ENCODE data around the gene SAXO2.
"Not testable (repeated sequence)": the region's sequence is repeated elsewhere in the genome, so short reads cannot be mapped to it uniquely, and the experiment has no call there.

SAXO2 gene

DNA sequence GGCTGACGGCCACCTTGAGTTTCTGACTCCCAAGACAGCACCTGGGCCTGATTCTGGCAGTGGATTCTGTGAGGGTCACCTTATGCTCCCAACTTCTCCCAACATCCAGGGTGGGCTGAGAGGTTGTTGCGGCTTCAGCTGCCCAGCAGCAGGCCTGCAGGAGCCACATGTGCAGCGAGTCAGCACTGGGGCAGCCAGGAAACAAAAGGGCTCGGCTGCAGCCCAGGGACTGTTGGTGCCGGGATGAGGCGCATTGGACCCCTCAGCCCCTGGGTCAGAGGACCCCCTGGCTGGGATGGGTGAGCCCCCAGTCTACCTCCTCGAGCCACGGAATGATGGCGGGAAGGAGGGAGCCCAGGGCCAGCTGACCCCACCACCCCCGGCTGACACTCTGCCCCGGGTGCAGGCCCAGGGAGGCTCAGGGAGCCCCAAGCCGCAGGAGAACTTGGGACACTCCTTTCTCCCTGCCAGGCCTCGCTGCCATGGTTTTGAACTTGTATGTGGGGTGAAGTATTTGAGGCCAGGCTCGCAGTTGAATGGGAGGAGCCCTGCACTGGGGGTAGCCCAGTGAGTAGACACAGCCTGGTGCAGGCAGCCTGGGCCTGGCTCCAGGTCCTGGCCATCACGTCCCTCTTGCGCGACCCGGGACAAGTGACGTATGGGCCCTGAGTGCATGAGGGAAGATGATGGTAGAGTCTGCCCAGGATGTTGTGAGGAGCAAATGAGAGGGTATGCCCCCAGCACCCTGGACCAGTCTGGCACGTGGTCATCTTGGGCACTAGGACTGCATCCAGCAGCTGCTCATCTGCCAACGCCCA lies 51.5 kb downstream of the SAXO2 start:
- DNase-seq (ENCODE audit: low read depth in 2 of 2), result not testable (repeated sequence)

DNA sequence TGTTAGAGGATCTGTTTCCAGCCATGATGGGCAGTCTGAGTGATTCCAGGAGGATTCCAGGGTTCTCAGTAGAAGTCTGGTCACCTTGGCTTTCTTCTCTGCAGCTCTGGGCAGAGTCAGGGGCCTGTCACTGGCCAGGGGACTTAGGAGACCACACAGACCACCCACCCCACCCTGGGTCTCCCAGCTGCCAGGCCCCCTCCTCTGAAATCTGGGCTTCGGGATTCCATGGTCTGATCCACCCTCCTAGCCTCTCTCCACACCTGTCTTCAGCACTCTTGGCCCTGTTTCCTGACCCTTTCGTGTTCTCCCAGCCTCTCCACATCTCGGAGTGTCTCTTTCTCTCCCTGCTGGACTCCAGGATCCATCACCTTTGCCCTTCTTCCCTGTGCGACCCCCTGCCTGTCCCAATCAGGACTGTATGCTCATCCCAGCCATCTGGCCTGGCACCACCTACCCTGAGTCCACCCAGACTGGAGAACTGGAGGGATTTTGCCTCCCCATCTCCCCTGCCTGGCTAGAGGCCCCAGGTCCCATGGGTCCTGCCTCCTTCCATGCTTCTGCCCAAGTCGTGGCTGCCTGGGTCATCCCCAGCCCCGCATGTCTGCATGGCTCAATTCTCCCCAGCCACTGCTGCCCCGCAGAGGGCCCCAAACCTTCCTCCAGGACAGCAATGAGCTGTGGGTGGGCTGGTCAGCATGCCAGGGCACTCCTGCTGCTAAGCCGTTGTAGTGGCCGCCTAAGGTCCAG lies 52.3 kb downstream of the SAXO2 start:
- no peak for DNase-seq (ENCODE audit: low read depth in 2 of 2)

DNA sequence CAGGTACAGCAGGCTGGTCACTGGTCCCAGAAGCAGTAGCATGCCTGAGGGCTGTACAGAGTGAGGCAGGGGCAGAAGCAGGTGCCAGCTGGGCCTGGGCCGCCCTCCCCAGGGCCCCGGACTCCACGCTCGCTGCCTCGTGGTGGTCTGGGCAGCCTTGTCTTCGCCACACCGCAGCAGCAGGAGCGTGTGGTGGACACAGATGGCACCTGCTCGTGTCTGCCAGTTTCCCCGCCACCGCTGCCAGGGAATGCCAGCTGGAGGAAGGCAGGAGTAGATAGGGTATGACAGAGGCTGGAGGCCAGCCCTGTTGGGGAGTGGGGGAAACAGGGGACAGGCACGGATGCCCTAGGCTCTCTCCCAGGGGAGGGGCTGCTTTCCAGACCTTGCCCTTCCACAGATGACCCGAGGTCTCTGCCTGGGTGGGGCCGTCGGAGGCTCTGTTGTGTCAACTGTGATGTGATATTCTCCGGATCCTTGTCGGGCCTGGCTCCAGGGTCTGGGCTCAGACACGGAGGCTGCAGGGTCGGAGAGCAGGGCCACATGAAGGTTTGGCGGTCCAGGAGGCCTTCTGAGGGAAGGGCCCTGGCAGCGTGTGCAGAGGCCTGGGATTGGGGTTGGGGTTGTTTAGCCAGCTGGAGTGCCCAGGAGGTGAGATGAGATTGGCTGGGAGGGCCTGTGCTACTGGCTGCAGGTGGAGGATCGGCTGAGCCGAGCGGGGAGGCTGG lies 53.1 kb downstream of the SAXO2 start:
- DNase-seq (ENCODE audit: low read depth in 2 of 2), result no peak

DNA sequence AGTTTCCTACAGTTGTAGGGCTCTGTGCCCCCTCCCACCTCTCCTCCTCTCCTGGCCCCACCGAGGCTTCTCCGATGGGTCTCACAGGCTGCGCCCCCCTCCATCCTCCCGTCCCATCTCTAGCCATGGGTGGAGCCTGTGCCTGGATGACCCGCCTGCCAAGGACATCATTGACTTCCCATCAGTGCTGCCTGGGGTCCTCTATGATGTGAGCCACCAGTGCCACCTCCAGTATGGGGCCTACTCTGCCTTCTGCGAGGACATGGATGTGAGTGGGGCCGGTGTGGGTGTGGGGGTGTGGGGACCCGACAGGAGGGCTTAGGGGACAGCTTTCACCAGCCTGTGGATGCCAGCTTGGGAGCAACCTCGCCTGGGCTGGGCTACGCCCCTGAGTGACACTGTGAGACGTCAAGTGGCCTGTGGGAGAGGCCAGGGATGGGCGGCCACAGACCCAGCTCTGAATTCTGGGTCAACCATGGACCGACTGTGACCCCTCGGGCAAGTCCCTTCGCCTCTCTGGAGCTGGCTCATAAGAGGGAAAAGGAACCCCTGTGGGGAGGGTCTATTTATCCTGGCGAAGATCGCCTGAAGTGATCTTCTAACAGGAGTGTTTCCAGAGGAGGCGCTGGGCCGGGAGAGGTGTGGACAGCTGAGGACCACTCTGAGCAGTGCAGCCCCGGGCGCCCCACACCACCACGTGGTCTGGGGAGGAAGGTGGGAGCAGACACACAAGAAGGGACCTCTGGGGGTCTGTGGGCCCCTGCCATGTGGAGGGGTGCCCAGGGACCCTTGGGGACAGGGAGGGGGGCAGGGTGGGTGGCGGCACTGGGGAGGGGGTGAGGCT lies 53.9 kb downstream of the SAXO2 start:
- DNase-seq (ENCODE audit: low read depth in 2 of 2), result not testable (repeated sequence)

DNA sequence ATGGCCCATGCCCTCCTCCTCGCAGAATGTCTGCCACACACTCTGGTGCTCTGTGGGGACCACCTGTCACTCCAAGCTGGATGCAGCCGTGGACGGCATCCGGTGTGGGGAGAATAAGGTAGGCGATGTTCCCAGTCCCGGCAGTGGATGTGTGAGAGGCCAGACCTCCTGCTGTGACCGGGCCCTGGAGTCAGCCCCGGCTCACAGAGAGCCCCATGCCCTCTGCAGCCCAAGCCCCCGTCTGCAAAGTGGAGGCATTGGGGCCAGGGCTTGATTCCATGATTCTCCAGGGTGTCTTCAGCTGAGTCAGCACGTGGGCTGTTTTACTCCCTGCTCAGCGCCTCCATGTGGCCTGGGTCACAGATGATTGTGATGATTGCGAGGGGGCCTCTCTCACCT lies 54.5 kb downstream of the SAXO2 start:
- no peak for DNase-seq (ENCODE audit: low read depth in 2 of 2)

DNA sequence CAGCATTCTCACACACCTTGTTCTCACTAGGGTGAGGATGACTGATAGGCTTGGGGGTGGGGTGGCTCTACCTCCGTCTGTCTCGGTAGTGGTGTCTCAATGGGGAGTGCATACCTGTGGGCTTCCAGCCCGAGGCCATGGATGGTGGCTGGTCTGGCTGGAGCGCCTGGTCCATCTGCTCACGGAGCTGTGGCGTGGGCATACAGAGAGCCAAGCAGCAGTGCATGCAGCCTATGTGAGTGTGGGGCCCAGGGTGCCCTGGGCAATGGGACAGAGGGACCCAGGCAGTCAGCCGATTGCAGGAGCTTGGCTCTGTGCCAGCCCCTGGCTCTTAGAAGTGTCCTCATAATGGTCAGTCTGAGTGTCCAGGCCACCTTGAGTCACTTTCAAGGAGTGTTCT lies 54.9 kb downstream of the SAXO2 start:
- not testable (repeated sequence) for DNase-seq (ENCODE audit: low read depth in 2 of 2)

DNA sequence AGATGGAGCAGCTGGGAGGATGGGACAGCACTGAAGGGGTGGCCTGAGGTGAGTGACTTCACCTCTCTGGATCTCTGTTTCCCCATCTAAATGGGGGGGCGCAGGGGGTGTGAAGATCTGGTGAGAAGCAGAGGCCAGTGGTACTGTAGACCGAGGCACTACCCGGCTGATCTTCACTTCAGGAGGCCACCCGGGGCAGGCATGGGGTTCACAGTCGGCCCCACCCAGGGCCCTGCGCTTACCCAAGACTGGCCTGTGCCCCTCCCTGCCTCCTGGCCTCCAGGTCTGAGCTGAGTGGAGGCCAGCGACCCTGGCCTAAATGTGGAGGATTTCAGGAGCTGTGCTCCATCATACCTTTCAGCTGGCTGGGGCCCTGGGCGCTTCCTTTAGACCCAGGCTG lies 55.7 kb downstream of the SAXO2 start:
- not testable (repeated sequence) for DNase-seq (ENCODE audit: low read depth in 2 of 2)

DNA sequence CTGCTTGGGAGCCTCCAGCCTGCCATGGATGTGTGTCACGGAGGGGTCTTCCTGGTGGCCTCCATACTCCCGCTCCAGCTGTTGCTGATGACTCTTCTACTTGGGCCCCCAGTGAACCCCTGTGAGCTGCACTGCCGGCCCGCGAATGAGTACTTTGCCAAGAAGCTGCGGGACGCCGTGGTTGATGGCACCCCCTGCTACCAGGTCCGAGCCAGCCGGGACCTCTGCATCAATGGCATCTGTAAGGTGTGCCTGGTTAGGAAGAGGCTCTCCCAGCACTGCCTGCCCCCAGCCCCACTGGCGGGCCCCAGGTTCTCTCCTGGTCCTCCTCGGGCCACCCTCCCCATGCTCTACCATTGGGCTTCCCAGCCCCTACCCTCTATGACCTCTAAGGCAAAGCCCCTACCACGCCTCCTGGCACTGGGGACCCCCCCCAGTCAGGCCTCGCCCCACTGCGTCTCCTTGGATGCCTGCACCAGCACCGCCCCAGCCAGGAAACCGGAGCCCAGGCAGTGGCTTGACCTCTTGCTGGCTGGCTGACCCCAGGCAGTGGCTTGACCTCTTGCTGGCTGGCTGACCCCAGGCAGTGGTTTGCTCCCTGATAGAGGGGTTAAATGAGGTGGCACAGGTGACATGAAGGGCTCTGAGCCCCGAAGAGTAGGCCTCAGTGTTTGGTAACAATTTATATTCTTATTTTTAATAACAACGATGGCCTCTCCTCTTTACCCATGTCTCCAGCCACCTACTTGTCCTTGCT lies 57.1 kb downstream of the SAXO2 start:
- DNase-seq (ENCODE audit: low read depth in 2 of 2), result not testable (repeated sequence)

DNA sequence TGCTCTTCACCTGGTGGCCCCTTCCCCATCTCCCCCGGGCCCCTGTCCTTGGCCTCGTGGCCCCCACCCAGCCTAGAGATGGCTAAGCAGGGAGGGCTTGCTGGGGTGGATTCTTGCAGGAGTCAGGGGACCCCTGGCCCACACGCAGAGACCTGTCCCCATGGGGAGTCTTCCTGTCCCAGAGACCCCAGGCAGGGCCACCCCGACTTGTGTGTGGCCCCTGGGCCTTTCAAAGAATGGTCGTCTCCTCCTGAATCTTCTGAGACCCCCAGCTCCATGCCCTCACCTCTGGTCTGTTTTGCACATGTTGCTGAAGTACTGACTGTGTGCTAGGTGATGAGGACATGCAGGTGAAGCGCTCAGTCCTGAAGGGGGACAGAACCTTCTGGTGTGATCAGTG lies 58.2 kb downstream of the SAXO2 start:
- not testable (repeated sequence) for DNase-seq (ENCODE audit: low read depth in 2 of 2)

DNA sequence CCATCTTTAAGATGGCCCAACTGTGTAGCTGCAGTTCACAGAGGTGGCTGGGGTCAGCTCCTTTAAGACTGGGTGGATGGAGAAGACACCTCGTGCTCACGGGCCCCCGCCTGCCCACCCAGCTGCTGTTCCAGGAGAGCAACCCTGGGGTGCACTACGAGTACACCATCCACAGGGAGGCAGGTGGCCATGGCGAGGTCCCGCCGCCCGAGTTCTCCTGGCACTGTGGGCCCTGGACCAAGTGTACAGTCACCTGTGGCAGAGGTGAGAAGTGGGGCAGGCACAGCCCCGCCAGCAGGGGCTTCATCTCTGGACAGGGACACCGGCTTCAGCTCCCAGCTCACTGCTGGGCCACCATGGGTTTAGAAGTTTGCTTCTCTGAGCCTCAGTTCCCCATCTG lies 59.9 kb downstream of the SAXO2 start:
- not testable (repeated sequence) for DNase-seq (ENCODE audit: low read depth in 2 of 2)

DNA sequence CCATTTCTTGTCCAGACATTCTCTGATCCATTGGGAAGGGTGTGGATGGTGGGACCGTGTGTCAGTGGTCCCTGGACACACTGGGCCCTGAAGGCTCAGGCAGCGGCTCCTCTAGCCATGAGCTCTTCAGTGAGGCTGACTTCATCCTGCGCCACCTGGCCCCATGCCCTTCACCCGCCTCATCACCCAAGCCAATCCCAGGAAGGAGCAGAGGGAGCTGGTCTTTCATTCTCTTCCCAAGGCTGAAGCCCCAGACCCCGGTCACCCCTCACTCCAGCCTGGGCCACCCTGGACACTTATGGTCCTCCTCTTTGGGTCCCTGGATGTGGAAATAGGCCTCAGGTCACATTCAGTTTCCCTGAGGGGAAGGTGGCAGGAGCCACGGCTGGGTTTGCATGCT lies 62.2 kb downstream of the SAXO2 start:
- not testable (repeated sequence) for DNase-seq (ENCODE audit: low read depth in 2 of 2)

DNA sequence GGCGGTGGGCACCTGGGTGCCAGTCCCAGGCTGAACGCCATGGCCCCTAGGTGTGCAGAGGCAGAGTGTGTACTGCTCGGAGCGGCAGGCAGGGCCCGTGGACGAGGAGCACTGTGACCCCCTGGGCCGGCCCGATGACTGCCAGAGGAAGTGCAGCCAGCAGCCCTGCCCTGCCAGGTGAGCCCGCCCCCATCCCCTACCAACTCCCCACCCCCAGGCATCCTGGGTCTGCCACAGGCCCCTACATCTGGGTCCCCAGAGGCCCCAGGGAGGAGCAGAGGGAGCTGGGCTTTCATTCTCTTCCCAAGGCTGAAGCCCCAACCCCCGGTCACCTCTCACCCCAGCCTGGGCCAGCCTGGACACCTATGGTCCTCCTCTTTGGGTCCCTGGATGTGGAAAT lies 63.0 kb downstream of the SAXO2 start:
- DNase-seq (ENCODE audit: low read depth in 2 of 2), result not testable (repeated sequence)

DNA sequence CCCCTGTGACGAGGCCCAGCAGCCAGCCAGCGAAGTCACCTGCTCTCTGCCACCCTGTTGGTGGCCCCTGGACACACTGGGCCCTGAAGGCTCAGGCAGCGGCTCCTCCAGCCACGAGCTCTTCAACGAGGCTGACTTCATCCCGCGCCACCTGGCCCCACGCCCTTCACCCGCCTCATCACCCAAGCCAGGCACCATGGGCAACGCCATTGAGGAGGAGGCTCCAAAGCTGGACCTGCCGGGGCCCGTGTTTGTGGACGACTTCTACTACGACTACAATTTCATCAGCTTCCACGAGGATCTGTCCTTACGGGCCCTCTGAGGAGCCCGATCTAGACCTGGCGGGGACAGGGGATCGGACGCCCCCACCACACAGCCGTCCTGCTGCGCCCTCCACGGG lies 64.3 kb downstream of the SAXO2 start:
- DNase-seq (ENCODE audit: low read depth in 2 of 2), result not testable (repeated sequence)

DNA sequence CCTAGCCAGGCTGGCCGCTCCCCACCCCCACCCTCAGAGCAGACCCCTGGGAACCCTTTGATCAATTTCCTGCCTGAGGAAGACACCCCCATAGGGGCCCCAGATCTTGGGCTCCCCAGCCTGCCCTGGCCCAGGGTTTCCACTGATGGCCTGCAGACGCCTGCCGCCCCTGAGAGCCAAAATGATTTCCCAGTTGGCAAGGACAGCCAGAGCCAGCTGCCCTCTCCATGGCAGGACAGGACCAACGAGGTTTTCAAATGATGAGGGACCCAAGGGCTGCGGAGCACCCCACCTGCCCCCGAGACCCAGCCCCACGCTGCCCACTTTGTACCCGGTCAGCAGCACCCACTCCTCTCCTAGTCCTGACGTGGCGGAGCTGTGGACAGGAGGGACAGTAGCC lies 64.8 kb downstream of the SAXO2 start:
- not testable (repeated sequence) for DNase-seq (ENCODE audit: low read depth in 2 of 2)

DNA sequence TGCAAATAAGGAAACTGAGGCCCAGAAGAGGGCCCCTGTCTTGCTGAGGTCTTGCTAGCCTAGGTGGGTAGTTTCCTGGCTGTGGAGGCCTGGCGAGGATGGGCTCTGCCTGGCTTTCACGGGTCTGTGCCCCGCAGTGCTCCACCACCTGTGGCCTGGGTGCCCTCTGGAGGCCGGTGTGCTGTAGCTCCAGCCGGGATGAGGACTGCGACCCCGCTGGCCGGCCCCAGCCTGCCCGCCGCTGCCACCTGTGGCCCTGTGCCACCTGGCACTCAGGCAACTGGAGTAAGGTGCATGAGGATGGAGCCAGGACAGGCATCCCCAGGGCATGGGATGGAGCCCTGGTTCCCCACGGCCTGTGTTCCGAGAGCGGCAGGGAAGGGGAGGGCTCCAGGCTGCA lies 66.4 kb downstream of the SAXO2 start:
- DNase-seq (ENCODE audit: low read depth in 2 of 2), result not testable (repeated sequence)

DNA sequence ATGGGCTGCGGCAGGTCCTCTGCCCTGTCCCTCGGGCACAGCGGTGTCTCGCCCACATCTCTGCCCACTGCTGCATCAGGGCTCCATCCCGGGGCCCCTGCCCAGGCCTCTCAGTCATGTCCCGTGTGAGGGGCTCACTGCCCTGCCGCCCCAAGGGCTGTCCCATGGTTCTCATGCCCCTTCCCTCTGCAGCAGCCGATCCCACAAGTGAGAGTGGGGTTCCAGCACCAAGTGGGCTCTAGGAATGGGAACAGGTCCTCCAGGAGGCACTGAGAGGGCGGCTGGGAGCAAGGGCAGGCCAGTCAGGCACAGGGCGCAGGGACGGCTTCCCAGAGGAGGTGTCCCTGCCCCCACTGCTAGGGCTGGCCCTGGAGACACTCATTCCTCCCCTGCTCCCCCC lies 68.3 kb downstream of the SAXO2 start:
- DNase-seq (ENCODE audit: low read depth in 2 of 2), result not testable (repeated sequence)

DNA sequence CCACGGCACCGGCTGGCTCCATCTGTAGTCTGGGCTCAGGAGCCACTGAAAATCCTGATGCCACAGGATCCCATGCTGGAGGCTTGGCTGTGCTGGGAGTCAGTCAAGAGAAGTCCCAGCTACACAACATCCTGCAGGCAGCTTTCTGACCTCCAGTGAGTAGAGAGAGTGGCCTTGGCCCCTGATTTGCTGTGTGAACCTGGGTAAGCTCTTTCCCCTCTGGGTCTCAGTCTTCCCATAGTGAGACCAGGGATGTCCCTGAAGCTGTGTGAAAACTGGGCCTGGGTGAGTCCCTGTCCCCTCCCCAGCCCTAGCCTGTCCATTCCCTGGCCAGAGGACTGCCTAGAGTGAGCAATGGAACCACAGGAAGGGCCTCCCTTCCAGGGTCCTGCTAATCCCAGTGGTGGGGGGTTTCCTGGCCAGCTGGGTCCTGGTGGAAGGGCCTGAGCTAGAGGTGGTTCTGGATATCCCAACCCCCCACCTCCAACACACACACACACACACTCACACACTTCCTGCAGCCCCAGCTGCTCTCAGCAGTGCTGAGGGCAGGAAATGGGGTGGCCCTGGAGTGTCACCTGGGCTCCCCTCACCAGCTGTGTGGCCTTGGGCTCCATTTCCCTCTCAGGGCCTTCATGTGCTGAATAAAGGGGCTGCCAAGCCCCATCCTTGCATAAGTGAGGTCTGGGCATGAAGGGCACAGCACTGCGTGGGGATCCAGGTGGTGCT lies 69.1 kb downstream of the SAXO2 start:
- DNase-seq (ENCODE audit: low read depth in 2 of 2), result not testable (repeated sequence)

DNA sequence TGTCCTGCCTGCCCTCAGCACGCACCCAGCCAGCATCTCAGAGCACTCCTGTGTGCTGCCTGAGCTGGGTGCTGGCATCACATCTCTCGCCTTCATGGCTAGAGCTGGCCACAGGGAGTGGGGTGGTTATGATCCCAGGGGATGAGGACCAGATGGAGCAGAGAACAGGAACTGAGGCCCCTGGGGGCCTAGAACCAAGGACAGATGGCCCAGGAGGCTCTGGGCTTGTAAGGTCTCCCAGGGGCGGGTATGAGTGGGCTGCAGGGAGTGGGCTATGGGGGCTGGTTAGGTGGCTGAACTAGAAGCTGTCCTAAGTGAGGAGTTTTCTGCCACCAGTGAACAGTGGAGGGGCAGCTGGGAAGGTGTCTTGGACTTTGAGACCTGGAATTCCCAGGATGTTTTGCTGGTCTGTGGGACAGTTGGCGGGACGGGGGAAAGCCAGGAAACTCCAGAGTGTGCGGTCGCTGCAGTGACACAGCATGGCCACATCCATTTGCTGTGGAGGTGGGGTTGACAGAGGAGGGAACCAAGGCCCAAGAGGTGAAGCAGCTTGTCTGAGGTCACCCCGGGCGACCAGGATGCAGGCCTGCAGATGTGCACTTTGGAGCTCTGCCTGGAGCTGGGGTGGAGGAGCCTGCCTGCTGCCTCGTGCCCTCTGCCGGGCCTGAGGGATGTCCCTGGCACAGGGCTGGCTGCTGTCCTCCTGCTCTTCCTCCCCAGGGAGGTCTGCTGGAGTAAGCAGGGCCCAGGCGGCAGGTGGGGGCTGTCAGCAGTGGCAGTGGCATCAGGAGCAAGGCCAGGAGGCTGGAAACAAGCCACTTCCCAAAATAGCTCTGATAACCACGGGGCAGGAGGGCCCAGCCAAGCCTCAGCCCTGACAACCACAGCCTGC lies 70.3 kb downstream of the SAXO2 start:
- not testable (repeated sequence) for DNase-seq (ENCODE audit: low read depth in 2 of 2)

Measured in stimulated activated CD8-positive, alpha-beta memory T cell treated with anti-CD3 and anti-CD28 coated beads, Interleukin-2, amount 100 ng/mL, for 1 hour (primary cell).